Fibroblast of lung (primary cell): ENCODE data around the gene APC.

Experiments used
- CTCF ChIP-seq, 2 donors: IDR thresholded peaks in 1 of 2; conservative IDR thresholded peaks in 1 of 2; 1 replicate in 1 of 2; 2 replicates in 1 of 2; pipeline ENCODE4 v1.5.1; 2011 to 2012; ENCODE audit warnings: low read length in 2 of 2, control low read depth in 1 of 2, inconsistent platforms in 1 of 2, low read depth in 1 of 2, mild to moderate bottlenecking in 1 of 2
- EZH2 ChIP-seq: IDR thresholded peaks from 2 replicates; pipeline ENCODE4 v1.5.1; 2012; ENCODE audit warnings: low read length, control low read depth, mild to moderate bottlenecking; ENCODE audit errors: missing control alignments

- TF ChIP-seq CTCF (conservative IDR thresholded peaks at IDR 0.05 in 1 of 2, IDR thresholded peaks at IDR 0.05 in 1 of 2; ENCODE audit: low read depth in 1 of 2, low read length in 2 of 2), result no peak
- no peak for TF ChIP-seq EZH2
Observed at GRCh38 chr5:112799661-112800060, 62.0 kb downstream of the APC start.
